AG04449 (cell line): Measurements from ENCODE around the gene LITAF.
"Not testable (repeated sequence)": the region's sequence is repeated elsewhere in the genome, so short reads cannot be mapped to it uniquely, and the experiment has no call there.

Experiments used
- CTCF ChIA-PET: fragments of 350-600 bp; formaldehyde crosslinking; extraction: SDS; loops from one replicate; lab custom pipeline; 2021; ENCODE audit warnings: antibody characterized with exemption; lab: Yijun Ruan, JAX
- POLR2A ChIA-PET: fragments of 400-600, 350-600 bp; formaldehyde crosslinking; extraction: SDS; loops from one replicate; lab custom pipeline; 2020; ENCODE audit warnings: antibody characterized with exemption, inconsistent platforms; lab: Yijun Ruan, JAX
- DNase-seq: peaks from one replicate; pipeline ENCODE4 v3.0.0-alpha.2; 2010; ENCODE audit warnings: low read depth, low spot score
- H3K4me3 ChIP-seq: 2 replicates; pipeline ENCODE4 v1.5.1; 2011; ENCODE audit warnings: low read depth, mild to moderate bottlenecking, control low read depth, low read length
- CTCF ChIP-seq: IDR thresholded peaks from one replicate; pipeline ENCODE4 v1.5.1; 2011; ENCODE audit warnings: mild to moderate bottlenecking, moderate library complexity, low read length, control low read depth, inconsistent platforms; ENCODE audit not compliant: insufficient read depth; ENCODE audit errors: missing control alignments

The LITAF gene

GRCh38 chr16:11583889-11584565 is 2.7 kb downstream of the LITAF start:
- POLR2A ChIA-PET: no interaction called here
- TF ChIP-seq CTCF: no peak
- no peak overlapping the region for H3K4me3 ChIP-seq
- CTCF ChIA-PET: interaction anchor here (1.1 to 1.6 kb wide), 3 partner anchors 14 to 53 kb away, joined by 3 to 5 read pairs (median 3); no protein-coding TSS in a partner anchor
- no peak for DNase-seq

GRCh38 chr16:11583166-11583565 is 3.6 kb downstream of the LITAF start:
- ChIA-PET POLR2A (no interaction called here), CTCF (interaction anchor here (1.1 to 1.6 kb wide), 4 partner anchors 14 to 57 kb away, joined by 3 to 5 read pairs (median 4); no protein-coding TSS in a partner anchor)
- H3K4me3 ChIP-seq: no peak overlapping the region
- no peak for DNase-seq
- no peak for TF ChIP-seq CTCF

GRCh38 chr16:11582157-11582814 is 4.4 kb downstream of the LITAF start:
- no peak for TF ChIP-seq CTCF
- ChIA-PET CTCF (interaction anchor here (1.3 to 1.6 kb wide), 3 partner anchors 15 to 58 kb away, joined by 3 to 5 read pairs (median 5); no protein-coding TSS in a partner anchor), POLR2A (no interaction called here)
- no peak overlapping the region for H3K4me3 ChIP-seq
- DNase-seq: no peak

GRCh38 chr16:11581678-11582077 is 5.0 kb downstream of the LITAF start:
- DNase-seq: no peak
- no peak overlapping the region for H3K4me3 ChIP-seq
- TF ChIP-seq CTCF: no peak
- CTCF ChIA-PET: no interaction called here
- POLR2A ChIA-PET: no interaction called here

GRCh38 chr16:11580451-11581086 is 6.2 kb downstream of the LITAF start:
- no peak for TF ChIP-seq CTCF
- POLR2A ChIA-PET: no interaction called here
- H3K4me3 ChIP-seq: no peak overlapping the region
- no peak for DNase-seq
- CTCF ChIA-PET: no interaction called here

- H3K4me3 ChIP-seq, CTCF ChIA-PET, DNase-seq: not testable (repeated sequence)
- POLR2A ChIA-PET: interaction anchor here (0.8 kb wide), 1 partner anchor 322 kb away, joined by 5 read pairs; the partner anchor contains the start of gene SOCS1
Measured at GRCh38 chr16:11577290-11577660, 9.4 kb downstream of the LITAF start.
